HEK293 (cell line): Measurements from ENCODE around the gene MPV17.
A peak's percentile ranks its signal among the peaks of the same experiment; 100 is the strongest.
"Not testable (repeated sequence)": the region's sequence is repeated elsewhere in the genome, so short reads cannot be mapped to it uniquely, and the experiment has no call there.

Experiments used
- CTCF ChIA-PET: fragments of 350-600 bp; formaldehyde crosslinking; extraction: SDS; loops from one replicate; lab custom pipeline; 2021; ENCODE audit warnings: antibody characterized with exemption; lab: Yijun Ruan, JAX
- POLR2A ChIA-PET: fragments of 300-600 bp; formaldehyde crosslinking; extraction: SDS; loops from one replicate; lab custom pipeline; 2020; ENCODE audit warnings: antibody characterized with exemption, inconsistent platforms; lab: Yijun Ruan, JAX
- H3K27ac ChIP-seq: fragments of 200-500 bp; sonication (Bioruptor generic); 2 replicates; pipeline ENCODE4 v1.5.1; 2014; ENCODE audit warnings: low read depth, low read length, control low read depth, inconsistent platforms; ENCODE audit errors: extremely low read depth
- H3K36me3 ChIP-seq, 2 experiments: fragments of 200-500 bp in 1 of 2; sonication (Bioruptor generic) in 1 of 2; 1 replicate in 1 of 2; 2 replicates in 1 of 2; pipeline ENCODE4 v1.5.1; 2014 to 2017; ENCODE audit warnings: inconsistent platforms in 2 of 2, low read length in 2 of 2; ENCODE audit not compliant: control insufficient read depth in 2 of 2, insufficient read depth in 1 of 2
- H3K4me1 ChIP-seq: fragments of 200-500 bp; sonication (Bioruptor generic); 2 replicates; pipeline ENCODE4 v1.5.1; 2014; ENCODE audit warnings: mild to moderate bottlenecking, low read length, inconsistent platforms; ENCODE audit not compliant: control insufficient read depth, insufficient read depth
- H3K4me3 ChIP-seq: 2 replicates; pipeline ENCODE4 v1.5.1; 2011; ENCODE audit warnings: low read depth, mild to moderate bottlenecking, control low read depth, low read length, moderate library complexity
- H3K9me3 ChIP-seq: fragments of 200-500 bp; sonication (Bioruptor generic); 2 replicates; pipeline ENCODE4 v1.5.1; 2014; ENCODE audit warnings: low read depth, low read length, inconsistent platforms; ENCODE audit not compliant: control insufficient read depth, insufficient read depth
- GLI4 ChIP-seq: fragments of 450-650 bp; formaldehyde crosslinking; IDR thresholded peaks from 2 replicates; pipeline ENCODE4 v1.5.1; 2016; ENCODE audit warnings: missing biosample characterization, missing genetic modification characterization
- HOXA7 ChIP-seq: sonication (generic); formaldehyde crosslinking; IDR thresholded peaks from 2 replicates; pipeline ENCODE4 v1.8.1; 2022; ENCODE audit warnings: missing genetic modification reagents, borderline replicate concordance
- TCF7L2 ChIP-seq: IDR thresholded peaks from 2 replicates; pipeline ENCODE4 v1.6.1; 2011; ENCODE audit warnings: low read depth, mild to moderate bottlenecking, inconsistent platforms, low read length, moderate library complexity, borderline replicate concordance
- ZBTB48 ChIP-seq: fragments of 450-650 bp; formaldehyde crosslinking; IDR thresholded peaks from 2 replicates; pipeline ENCODE4 v1.5.1; 2016; ENCODE audit warnings: missing biosample characterization, missing genetic modification characterization
- ZNF416 ChIP-seq: fragments of 450-650 bp; formaldehyde crosslinking; IDR thresholded peaks from 2 replicates; pipeline ENCODE4 v1.5.1; 2016; ENCODE audit warnings: missing biosample characterization, missing genetic modification characterization
- ZNF521 ChIP-seq: fragments of 450-650 bp; formaldehyde crosslinking; IDR thresholded peaks from 2 replicates; pipeline ENCODE4 v1.5.1; 2017; ENCODE audit warnings: missing biosample characterization, mild to moderate bottlenecking, missing genetic modification characterization
- ZNF785 ChIP-seq: fragments of 450-650 bp; formaldehyde crosslinking; IDR thresholded peaks from 2 replicates; pipeline ENCODE4 v1.5.1; 2016; ENCODE audit warnings: missing biosample characterization, missing genetic modification characterization
- TF ChIP-seq, protein P1 (sequence below): fragments of 450-650 bp; formaldehyde crosslinking; IDR thresholded peaks from 2 replicates; pipeline ENCODE4 v1.5.1; 2017; ENCODE audit warnings: missing biosample characterization, missing genetic modification characterization
- TF ChIP-seq, protein P2 (sequence below): fragments of 450-650 bp; formaldehyde crosslinking; IDR thresholded peaks from 2 replicates; pipeline ENCODE4 v1.5.1; 2016; ENCODE audit warnings: missing biosample characterization, missing genetic modification characterization

The MPV17 gene

GRCh38 chr2:27275211-27276150 lies 47.4 kb downstream of the MPV17 start, which contains the start of gene DNAJC5G:
Gene DNAJC5G (plus strand): TSS chr2:27275433. CDS start chr2:27276729, 1,296 bp downstream.
- ChIA-PET POLR2A (interaction anchor here (0.6 kb wide), 1 partner anchor 8 kb away, joined by 3 read pairs; no protein-coding TSS in a partner anchor), CTCF (interaction anchor here (1.1 to 6.9 kb wide), 3 partner anchors 10 to 25 kb away, joined by 3 to 87 read pairs (median 7); no protein-coding TSS in a partner anchor)
- no peaks in the 10 kb centered on the region for H3K36me3 ChIP-seq
- no peak within 1 kb of the TSS for H3K27ac ChIP-seq
- no peaks in the 10 kb centered on the region for H3K4me1 ChIP-seq
- no peak for TF ChIP-seq HOXA7 (CRISPR knock-in tag)
- no peak for TF ChIP-seq ZNF521 (tag by site-specific recombination)
- TF ChIP-seq ZNF785 (tag by site-specific recombination): no peak
- no peak for TF ChIP-seq TCF7L2
- TF ChIP-seq, protein P1, sequence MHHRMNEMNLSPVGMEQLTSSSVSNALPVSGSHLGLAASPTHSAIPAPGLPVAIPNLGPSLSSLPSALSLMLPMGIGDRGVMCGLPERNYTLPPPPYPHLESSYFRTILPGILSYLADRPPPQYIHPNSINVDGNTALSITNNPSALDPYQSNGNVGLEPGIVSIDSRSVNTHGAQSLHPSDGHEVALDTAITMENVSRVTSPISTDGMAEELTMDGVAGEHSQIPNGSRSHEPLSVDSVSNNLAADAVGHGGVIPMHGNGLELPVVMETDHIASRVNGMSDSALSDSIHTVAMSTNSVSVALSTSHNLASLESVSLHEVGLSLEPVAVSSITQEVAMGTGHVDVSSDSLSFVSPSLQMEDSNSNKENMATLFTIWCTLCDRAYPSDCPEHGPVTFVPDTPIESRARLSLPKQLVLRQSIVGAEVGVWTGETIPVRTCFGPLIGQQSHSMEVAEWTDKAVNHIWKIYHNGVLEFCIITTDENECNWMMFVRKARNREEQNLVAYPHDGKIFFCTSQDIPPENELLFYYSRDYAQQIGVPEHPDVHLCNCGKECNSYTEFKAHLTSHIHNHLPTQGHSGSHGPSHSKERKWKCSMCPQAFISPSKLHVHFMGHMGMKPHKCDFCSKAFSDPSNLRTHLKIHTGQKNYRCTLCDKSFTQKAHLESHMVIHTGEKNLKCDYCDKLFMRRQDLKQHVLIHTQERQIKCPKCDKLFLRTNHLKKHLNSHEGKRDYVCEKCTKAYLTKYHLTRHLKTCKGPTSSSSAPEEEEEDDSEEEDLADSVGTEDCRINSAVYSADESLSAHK (tag by site-specific recombination): no peak
- TF ChIP-seq ZNF416: no peak
- no peak for TF ChIP-seq GLI4 (tag by site-specific recombination)
- no peaks in the 10 kb centered on the region for H3K9me3 ChIP-seq
- H3K4me3 ChIP-seq: no peak within 1 kb of the TSS

GRCh38 chr2:27272537-27273522 lies 50.1 kb downstream of the MPV17 start:
- H3K9me3 ChIP-seq, H3K27ac ChIP-seq, H3K4me3 ChIP-seq, H3K36me3 ChIP-seq, H3K4me1 ChIP-seq: not testable (repeated sequence)
- ChIA-PET POLR2A (interaction anchor here (0.6 kb wide), 1 partner anchor 431 kb away, joined by 7 read pairs; no protein-coding TSS in a partner anchor), CTCF (interaction anchor here (0.7 to 5.1 kb wide), 7 partner anchors 8 to 634 kb away, joined by 3 to 41 read pairs (median 6); partner anchors contain the start of gene TRIM54)

GRCh38 chr2:27271631-27272340 lies 51.1 kb downstream of the MPV17 start:
- H3K9me3 ChIP-seq: no peaks in the 10 kb centered on the region
- H3K4me1 ChIP-seq: no peaks in the 10 kb centered on the region
- no peak for TF ChIP-seq ZBTB48 (tag by site-specific recombination)
- TF ChIP-seq, protein P2, sequence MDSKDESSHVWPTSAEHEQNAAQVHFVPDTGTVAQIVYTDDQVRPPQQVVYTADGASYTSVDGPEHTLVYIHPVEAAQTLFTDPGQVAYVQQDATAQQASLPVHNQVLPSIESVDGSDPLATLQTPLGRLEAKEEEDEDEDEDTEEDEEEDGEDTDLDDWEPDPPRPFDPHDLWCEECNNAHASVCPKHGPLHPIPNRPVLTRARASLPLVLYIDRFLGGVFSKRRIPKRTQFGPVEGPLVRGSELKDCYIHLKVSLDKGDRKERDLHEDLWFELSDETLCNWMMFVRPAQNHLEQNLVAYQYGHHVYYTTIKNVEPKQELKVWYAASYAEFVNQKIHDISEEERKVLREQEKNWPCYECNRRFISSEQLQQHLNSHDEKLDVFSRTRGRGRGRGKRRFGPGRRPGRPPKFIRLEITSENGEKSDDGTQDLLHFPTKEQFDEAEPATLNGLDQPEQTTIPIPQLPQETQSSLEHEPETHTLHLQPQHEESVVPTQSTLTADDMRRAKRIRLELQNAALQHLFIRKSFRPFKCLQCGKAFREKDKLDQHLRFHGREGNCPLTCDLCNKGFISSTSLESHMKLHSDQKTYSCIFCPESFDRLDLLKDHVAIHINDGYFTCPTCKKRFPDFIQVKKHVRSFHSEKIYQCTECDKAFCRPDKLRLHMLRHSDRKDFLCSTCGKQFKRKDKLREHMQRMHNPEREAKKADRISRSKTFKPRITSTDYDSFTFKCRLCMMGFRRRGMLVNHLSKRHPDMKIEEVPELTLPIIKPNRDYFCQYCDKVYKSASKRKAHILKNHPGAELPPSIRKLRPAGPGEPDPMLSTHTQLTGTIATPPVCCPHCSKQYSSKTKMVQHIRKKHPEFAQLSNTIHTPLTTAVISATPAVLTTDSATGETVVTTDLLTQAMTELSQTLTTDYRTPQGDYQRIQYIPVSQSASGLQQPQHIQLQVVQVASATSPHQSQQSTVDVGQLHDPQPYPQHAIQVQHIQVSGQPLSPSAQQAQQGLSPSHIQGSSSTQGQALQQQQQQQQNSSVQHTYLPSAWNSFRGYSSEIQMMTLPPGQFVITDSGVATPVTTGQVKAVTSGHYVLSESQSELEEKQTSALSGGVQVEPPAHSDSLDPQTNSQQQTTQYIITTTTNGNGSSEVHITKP (tag by site-specific recombination): peak; percentile 51; the same call in 1 of the 2 replicates
- ChIA-PET CTCF (interaction anchor here (0.8 to 5.1 kb wide), 7 partner anchors 9 to 255 kb away, joined by 3 to 41 read pairs (median 3); partner anchors contain the start of gene TRIM54), POLR2A (no interaction called here)
- H3K36me3 ChIP-seq: no peaks in the 10 kb centered on the region
- H3K27ac ChIP-seq: no peak overlapping the region
- no peak overlapping the region for H3K4me3 ChIP-seq
